ENCODE measurements around the gene HACE1.

- no peak for TF ChIP-seq CTCF (IDR thresholded peaks at IDR 0.05)
- TF ChIP-seq POLR2AphosphoS5 (IDR thresholded peaks at IDR 0.05; ENCODE audit: low read depth, low read length) = no peak
Observed at GRCh38 chr6:104680539-104680938, 179.2 kb downstream of the HACE1 start.
